Measurements from ENCODE around the gene CCL4.
"Not testable (repeated sequence)": the region's sequence is repeated elsewhere in the genome, so short reads cannot be mapped to it uniquely, and the experiment has no call there.

GRCh38 chr17:36099004-36099403 lies 4.6 kb upstream of the CCL4 start:
- not testable (repeated sequence) for TF ChIP-seq POU2F2 (IDR thresholded peaks at IDR 0.05; ENCODE audit: low read depth, low read length); POLR2A (IDR thresholded peaks at IDR 0.05; ENCODE audit: low read depth, low read length); POLR2AphosphoS5 (IDR thresholded peaks at IDR 0.05; ENCODE audit: low read depth, low read length); PAX5 (IDR thresholded peaks at IDR 0.05; ENCODE audit: insufficient read depth, low read length, severe bottlenecking)
